Coronary artery (tissue), 2 donors: Measurements from ENCODE around the gene EPHB1.
"Not testable (repeated sequence)": the region's sequence is repeated elsewhere in the genome, so short reads cannot be mapped to it uniquely, and the experiment has no call there.

Experiments
- DNase-seq: peaks from one replicate; pipeline ENCODE4 v3.0.0-alpha.2; 2017; ENCODE audit warnings: low spot score
- H3K27ac ChIP-seq, 2 donors: fragments of 200-600 bp; sonication (generic); one replicate each; pipeline ENCODE4 v1.5.1; 2016 to 2019
- H3K4me3 ChIP-seq: fragments of 200-600 bp; sonication (generic); 2 replicates; pipeline ENCODE4 v1.5.1; 2016; ENCODE audit warnings: mild to moderate bottlenecking, moderate library complexity
- TF ChIP-seq, protein P1 (sequence below): fragments of 200-600 bp; sonication (generic); IDR thresholded peaks from one replicate; pipeline ENCODE4 v1.5.1; 2019; ENCODE audit warnings: antibody characterized with exemption

Gene EPHB1

DNA sequence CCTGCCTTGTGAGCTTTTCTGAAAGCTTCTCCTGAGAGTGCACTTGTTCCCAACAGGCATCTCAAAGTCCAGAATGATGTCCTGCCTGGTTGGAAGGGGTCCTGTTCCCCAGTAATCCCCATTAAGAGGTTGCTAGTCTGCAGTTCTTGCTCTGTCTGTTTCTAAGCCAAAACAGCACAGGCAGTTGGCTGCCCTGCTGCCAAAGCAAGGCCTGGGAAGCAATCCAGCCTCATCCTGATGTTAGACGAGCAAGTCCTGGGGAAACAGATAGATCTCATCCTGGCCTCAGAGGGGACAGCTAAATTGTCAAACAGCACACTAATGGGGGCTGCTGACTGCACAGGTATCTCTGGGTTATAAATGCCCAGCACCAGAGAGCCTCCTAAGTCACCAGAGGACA lies 198.0 kb downstream of the EPHB1 start:
- Histone ChIP-seq H3K27ac (no peak overlapping the region), H3K4me3 (no peak overlapping the region)
- no peak for DNase-seq
- TF ChIP-seq, protein P1, sequence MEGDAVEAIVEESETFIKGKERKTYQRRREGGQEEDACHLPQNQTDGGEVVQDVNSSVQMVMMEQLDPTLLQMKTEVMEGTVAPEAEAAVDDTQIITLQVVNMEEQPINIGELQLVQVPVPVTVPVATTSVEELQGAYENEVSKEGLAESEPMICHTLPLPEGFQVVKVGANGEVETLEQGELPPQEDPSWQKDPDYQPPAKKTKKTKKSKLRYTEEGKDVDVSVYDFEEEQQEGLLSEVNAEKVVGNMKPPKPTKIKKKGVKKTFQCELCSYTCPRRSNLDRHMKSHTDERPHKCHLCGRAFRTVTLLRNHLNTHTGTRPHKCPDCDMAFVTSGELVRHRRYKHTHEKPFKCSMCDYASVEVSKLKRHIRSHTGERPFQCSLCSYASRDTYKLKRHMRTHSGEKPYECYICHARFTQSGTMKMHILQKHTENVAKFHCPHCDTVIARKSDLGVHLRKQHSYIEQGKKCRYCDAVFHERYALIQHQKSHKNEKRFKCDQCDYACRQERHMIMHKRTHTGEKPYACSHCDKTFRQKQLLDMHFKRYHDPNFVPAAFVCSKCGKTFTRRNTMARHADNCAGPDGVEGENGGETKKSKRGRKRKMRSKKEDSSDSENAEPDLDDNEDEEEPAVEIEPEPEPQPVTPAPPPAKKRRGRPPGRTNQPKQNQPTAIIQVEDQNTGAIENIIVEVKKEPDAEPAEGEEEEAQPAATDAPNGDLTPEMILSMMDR = no peak

DNA sequence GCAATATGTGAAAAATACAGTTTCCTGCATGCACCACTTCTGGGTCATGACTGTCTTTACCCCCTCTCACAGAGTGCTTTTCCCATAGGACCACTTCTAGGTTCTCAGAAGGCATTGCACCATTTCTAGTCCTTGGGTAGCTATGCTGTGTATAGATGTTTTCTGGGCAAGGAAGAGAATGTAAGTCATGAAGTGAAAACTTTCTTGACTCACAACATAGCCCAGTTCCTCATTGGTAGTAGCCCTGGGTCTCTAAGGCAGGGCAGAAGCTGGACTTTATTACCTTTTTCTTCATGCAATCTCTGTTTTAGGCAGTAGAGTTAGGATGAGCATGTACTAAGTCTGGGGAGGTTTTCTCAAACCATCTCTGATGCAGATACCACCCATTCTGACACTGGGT lies 203.1 kb downstream of the EPHB1 start:
- no peak overlapping the region for H3K27ac ChIP-seq
- no peak for DNase-seq
- TF ChIP-seq, protein P1 = no peak
- H3K4me3 ChIP-seq = no peak overlapping the region

DNA sequence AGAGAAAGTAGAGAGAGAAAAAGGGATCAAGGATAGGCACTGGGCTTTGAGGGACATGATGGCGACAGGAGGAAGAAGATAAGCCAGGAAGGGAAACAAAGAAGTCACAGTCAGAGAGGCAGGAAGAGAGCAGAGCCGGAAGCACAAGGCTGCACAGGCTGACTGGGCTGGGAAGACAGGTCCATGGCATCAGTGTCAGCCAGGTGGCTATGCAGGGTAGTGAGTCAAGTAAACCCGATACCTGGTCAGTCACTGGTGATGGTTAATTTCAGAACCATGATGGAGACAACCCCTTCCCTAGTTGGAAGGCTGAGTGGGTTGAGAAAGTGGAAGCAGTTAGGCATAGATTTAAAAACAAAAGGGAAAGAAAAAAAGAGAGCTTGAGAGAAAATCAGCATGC lies 203.8 kb downstream of the EPHB1 start:
- TF ChIP-seq, protein P1 = no peak
- no peak overlapping the region for H3K4me3 ChIP-seq
- H3K27ac ChIP-seq = no peak overlapping the region
- no peak for DNase-seq

DNA sequence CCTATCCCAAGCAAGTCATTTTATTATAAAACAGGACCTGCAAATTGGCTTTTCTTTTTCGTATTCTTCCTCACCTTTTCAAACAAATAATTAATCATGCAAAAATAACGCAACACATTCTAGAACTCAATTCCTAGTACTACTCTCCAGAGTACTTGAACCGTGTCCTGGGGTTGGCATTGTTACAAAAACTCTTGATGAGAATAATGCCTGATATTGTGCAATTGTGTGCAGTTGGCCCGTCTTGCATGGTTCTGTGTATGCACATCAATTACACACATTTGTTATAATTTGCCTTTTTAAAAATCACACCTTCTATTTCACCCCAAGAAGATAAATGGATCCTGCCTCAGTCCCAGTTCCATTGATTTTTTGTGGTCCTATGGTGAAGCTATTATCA lies 205.4 kb downstream of the EPHB1 start:
- TF ChIP-seq, protein P1 = no peak
- no peak for DNase-seq
- Histone ChIP-seq H3K4me3 (no peak overlapping the region), H3K27ac (no peak overlapping the region)

DNA sequence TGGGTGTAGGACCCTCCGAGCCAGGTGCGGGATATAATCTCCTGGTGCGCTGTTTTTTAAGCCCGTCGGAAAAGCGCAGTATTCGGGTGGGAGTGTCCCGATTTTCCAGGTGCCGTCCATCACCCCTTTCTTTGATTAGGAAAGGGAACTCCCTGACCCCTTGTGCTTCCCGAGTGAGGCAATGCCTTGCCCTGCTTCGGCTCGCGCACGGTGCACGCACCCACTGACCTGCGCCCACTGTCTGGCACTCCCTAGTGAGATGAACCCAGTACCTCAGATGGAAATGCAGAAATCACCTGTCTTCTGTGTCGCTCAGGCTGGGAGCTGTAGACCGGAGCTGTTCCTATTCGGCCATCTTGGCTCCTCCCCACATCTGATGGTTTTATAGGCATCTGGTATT lies 210.6 kb downstream of the EPHB1 start:
- not testable (repeated sequence) for H3K27ac ChIP-seq, H3K4me3 ChIP-seq, DNase-seq

DNA sequence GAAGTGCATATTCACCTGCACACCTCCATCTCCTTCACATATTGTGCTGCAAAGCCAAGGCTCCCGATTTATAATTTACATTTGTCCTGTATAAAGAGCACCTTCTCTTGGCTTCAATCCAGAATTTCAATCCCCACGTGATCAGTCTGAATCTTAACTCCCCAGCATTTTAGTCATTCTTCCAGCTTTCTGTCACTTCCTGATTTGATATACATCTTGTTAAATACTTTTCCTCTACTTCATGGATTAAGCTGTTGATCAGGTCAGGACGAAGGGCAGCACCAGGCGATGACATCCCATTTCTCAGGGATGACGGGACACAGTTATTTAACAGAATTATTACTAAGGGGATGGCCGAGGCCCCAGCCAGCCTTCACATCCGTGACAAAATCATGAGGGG lies 212.5 kb downstream of the EPHB1 start:
- no peak for DNase-seq
- TF ChIP-seq, protein P1 = no peak
- Histone ChIP-seq H3K4me3 (no peak overlapping the region), H3K27ac (no peak overlapping the region)

DNA sequence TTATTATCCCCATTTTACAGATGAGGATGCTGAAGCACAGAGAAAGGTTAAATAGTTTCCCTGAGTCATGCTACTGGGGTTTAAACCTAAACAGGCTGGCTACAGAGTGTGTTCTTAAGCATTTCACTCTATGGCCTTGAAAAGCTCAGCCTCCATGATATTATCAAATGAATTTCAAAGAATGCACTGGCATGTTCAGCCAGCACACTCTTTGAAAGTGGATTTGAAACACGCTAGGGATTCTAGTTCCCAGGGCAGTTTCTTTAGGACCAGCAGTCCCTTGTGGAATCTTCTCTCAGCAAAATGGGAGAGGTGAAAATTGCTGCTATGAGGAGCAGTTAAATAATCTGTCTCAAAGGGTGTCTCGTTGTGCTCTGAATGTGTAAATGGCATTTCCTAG lies 213.3 kb downstream of the EPHB1 start:
- TF ChIP-seq, protein P1 = no peak

DNA sequence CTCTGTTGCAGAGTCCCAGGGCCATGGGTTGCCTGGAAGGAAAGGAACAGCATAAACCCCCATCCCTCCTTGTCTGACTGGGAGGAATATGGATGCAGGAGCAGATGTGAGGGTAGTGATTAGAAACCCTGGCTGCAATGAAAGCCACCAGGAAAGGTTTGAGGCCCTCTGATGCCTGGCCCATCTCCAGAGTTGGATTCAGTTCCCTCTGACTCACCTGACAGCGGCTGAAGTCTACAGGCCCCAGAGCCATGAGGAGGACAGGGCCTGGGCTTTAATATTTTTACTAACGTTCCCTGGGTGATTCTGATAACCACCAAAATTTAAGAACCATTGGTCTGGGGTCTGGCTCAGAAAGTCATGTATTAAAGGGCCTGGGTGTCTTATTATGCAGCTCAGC lies 214.0 kb downstream of the EPHB1 start:
- Histone ChIP-seq H3K27ac (no peak overlapping the region), H3K4me3 (no peak overlapping the region)
- TF ChIP-seq, protein P1 = no peak
- no peak for DNase-seq

More for the DNA sequence above, 213.3 kb downstream of the EPHB1 start:
- DNase-seq = no peak
- Histone ChIP-seq H3K27ac (no peak overlapping the region), H3K4me3 (no peak overlapping the region)
